OCI-LY7 (cell line): Measurements from ENCODE around the gene SENP6.

Source experiments
- CTCF ChIP-seq: fragments of 200-600 bp; sonication (generic); conservative IDR thresholded peaks from 2 replicates; pipeline ENCODE4 v1.5.1; 2014; ENCODE audit warnings: mild to moderate bottlenecking, antibody characterized with exemption, low read length, moderate library complexity, mixed read lengths
- EZH2phosphoT487 ChIP-seq: fragments of 200-600 bp; sonication (generic); IDR thresholded peaks from 2 replicates; pipeline ENCODE4 v1.6.1; 2018; ENCODE audit warnings: low read depth, borderline replicate concordance, mild to moderate bottlenecking, mixed run types, antibody characterized with exemption, low read length, moderate library complexity, mixed read lengths

GRCh38 chr6:75735491-75736186 is 134.0 kb downstream of the SENP6 start:
- no peak for TF ChIP-seq CTCF
- TF ChIP-seq EZH2phosphoT487, result no peak
